LoVo (cell line): Measurements from ENCODE around the gene MRPL12.

ENCODE experiments used
- DNase-seq: peaks from one replicate; pipeline ENCODE4 v3.0.0-alpha.2; 2016; ENCODE audit warnings: low spot score

Gene MRPL12

GRCh38 chr17:81740395-81740961, 37.3 kb downstream of the MRPL12 start:
- DNase-seq = no peak

GRCh38 chr17:81741049-81741593, 38.0 kb downstream of the MRPL12 start:
- no peak for DNase-seq

GRCh38 chr17:81741594-81742452, 38.7 kb downstream of the MRPL12 start:
- no peak for DNase-seq
